Endothelial cell of umbilical vein (primary cell): ENCODE results near the gene PRXL2A. TPM values are rescaled to one million over a fixed set of nuclear protein-coding genes. Genes with fewer than 3 reads are reported as not detected.

Experiments used
- BruUV-seq: library from RNA; stranded (reverse); fragments of 400-500 nt; replicated peaks from 2 replicates; lab custom pipeline; 2021; lab: Mats Ljungman, UMichigan
- CTCF ChIA-PET: fragments of 300-600, 350-600 bp; sonication (Branson Sonifier 250); formaldehyde crosslinking; loops from one replicate; lab custom pipeline; 2021; ENCODE audit warnings: antibody characterized with exemption, inconsistent platforms; lab: Charles Lee
- POLR2A ChIA-PET: fragments of 300-600, 350-600 bp; sonication (Branson Sonifier 250); formaldehyde crosslinking; loops from one replicate; lab custom pipeline; 2021; ENCODE audit warnings: antibody characterized with exemption, inconsistent platforms; lab: Charles Lee
- DNase-seq: peaks from one replicate; pipeline ENCODE4 v3.0.0-alpha.2; 2011; ENCODE audit warnings: low read depth, low spot score
- FAIRE-seq: peaks from 2 replicates; lab custom pipeline; 2011; peaks lifted over from hg19 to GRCh38; lab: Jason Lieb, UNC
- H2AFZ ChIP-seq: 2 replicates; pipeline ENCODE4 v1.6.0; 2012; ENCODE audit warnings: low read depth, low read length, control low read depth, inconsistent platforms
- H3K27ac ChIP-seq: 2 replicates; pipeline ENCODE4 v1.5.1; 2011; ENCODE audit warnings: low read depth, mild to moderate bottlenecking, control low read depth, low read length, moderate library complexity; ENCODE audit not compliant: insufficient read depth
- H3K27me3 ChIP-seq, 2 experiments: 2 replicates each; pipeline versions ENCODE4 v1.6.0 to v1.6.1; 2011; ENCODE audit warnings: low read length in 2 of 2, mixed read lengths in 1 of 2; ENCODE audit not compliant: control insufficient read depth in 2 of 2, insufficient read depth in 2 of 2
- H3K36me3 ChIP-seq, 2 experiments: 2 replicates in 1 of 2; 3 replicates in 1 of 2; pipeline ENCODE4 v1.5.1; 2011; ENCODE audit warnings: low read length in 2 of 2, mild to moderate bottlenecking in 1 of 2, moderate library complexity in 1 of 2; ENCODE audit not compliant: control insufficient read depth in 2 of 2, insufficient read depth in 2 of 2; ENCODE audit errors: extremely low read depth in 1 of 2
- H3K4me1 ChIP-seq: 3 replicates; pipeline ENCODE4 v1.5.1; 2011; ENCODE audit warnings: mild to moderate bottlenecking, low read length; ENCODE audit not compliant: control insufficient read depth, insufficient read depth; ENCODE audit errors: extremely low read depth
- H3K4me2 ChIP-seq: 2 replicates; pipeline ENCODE4 v1.6.1; 2011; ENCODE audit warnings: low read length, control low read depth, mixed read lengths; ENCODE audit not compliant: insufficient read depth
- H3K4me3 ChIP-seq, 3 experiments: fragments of 200-600 bp in 1 of 3; sonication (generic), shearing (Covaris generic) in 1 of 3; replicated peaks in 1 of 3; 2 replicates each; pipeline ENCODE4 v1.5.1; 2011 to 2016; ENCODE audit warnings: control low read depth in 3 of 3, low read length in 3 of 3, mild to moderate bottlenecking in 2 of 3, inconsistent platforms in 1 of 3, low read depth in 1 of 3, moderate library complexity in 1 of 3; ENCODE audit not compliant: insufficient read depth in 1 of 3
- H3K79me2 ChIP-seq: 2 replicates; pipeline ENCODE4 v1.6.0; 2012; ENCODE audit warnings: low read length, inconsistent platforms; ENCODE audit not compliant: control insufficient read depth, insufficient read depth
- H3K9ac ChIP-seq: replicated peaks from 2 replicates; pipeline ENCODE3; 2011; ENCODE audit warnings: low read length, control low read depth; ENCODE audit not compliant: insufficient read depth; ENCODE audit errors: extremely low read depth
- H3K9me1 ChIP-seq: replicated peaks from 3 replicates; pipeline ENCODE4 v1.6.0; 2011; ENCODE audit warnings: mild to moderate bottlenecking, low read length; ENCODE audit not compliant: control insufficient read depth, insufficient read depth; ENCODE audit errors: extremely low read depth
- H3K9me3 ChIP-seq: replicated peaks from 2 replicates; pipeline ENCODE4 v1.5.1; 2012; ENCODE audit warnings: low read length, inconsistent platforms; ENCODE audit not compliant: control insufficient read depth, insufficient read depth
- H4K20me1 ChIP-seq: replicated peaks from 2 replicates; pipeline ENCODE3; 2011; ENCODE audit warnings: mild to moderate bottlenecking, low read length; ENCODE audit not compliant: control insufficient read depth, insufficient read depth; ENCODE audit errors: extremely low read depth
- EZH2 ChIP-seq: IDR thresholded peaks from 2 replicates; pipeline ENCODE4 v1.6.1; 2012; ENCODE audit warnings: borderline replicate concordance, low read depth, mild to moderate bottlenecking, moderate library complexity, low read length, inconsistent platforms; ENCODE audit not compliant: severe bottlenecking
- FOS ChIP-seq: IDR thresholded peaks from 2 replicates; pipeline ENCODE4 v1.6.1; 2011; ENCODE audit warnings: mild to moderate bottlenecking, low read length, moderate library complexity, borderline replicate concordance; ENCODE audit not compliant: insufficient read depth
- GATA2 ChIP-seq: IDR thresholded peaks from 2 replicates; pipeline ENCODE4 v1.7.0; 2011; ENCODE audit warnings: low read depth, mild to moderate bottlenecking, moderate library complexity, mixed read lengths, low read length; ENCODE audit not compliant: insufficient read length, insufficient read depth
- JUN ChIP-seq: IDR thresholded peaks from 2 replicates; pipeline ENCODE4 v1.6.1; 2011; ENCODE audit warnings: borderline replicate concordance, low read depth; ENCODE audit not compliant: insufficient read length, insufficient read depth
- MYC ChIP-seq: IDR thresholded peaks from one replicate; pipeline ENCODE4 v1.6.1; 2011; ENCODE audit warnings: mild to moderate bottlenecking, low read depth, low read length
- POLR2A ChIP-seq: IDR thresholded peaks from 2 replicates; pipeline ENCODE4 v1.6.1; 2012; ENCODE audit warnings: low read depth, mild to moderate bottlenecking, control low read depth, low read length
- POLR2AphosphoS5 ChIP-seq: IDR thresholded peaks from 2 replicates; pipeline ENCODE4 v1.6.1; 2012; ENCODE audit warnings: low read depth, mild to moderate bottlenecking, control low read depth, low read length, moderate library complexity; ENCODE audit not compliant: insufficient read depth
- dilution Hi-C: fragments of 300-500 bp; cut with MboI; formaldehyde crosslinking; loops from one replicate; pipeline ENCODE4 v1.15.0; 2019; ENCODE audit warnings: low sequenced_read_pairs; ENCODE audit not compliant: extremely low pct_ligation_motif_present
- intact Hi-C: fragments of 100-400 bp; cut with micrococcal nuclease; formaldehyde crosslinking; loops from one replicate; pipeline ENCODE4 v1.10.0; 2022
- polyA plus RNA-seq, 4 experiments: library from polyadenylated mRNA; depleted of rRNA in 3 of 4; stranded (reverse) in 3 of 4; unstranded in 1 of 4; fragments of >200 nt; gene quantifications; 2 replicates each; pipeline versions ENCODE4 v1.2.1 to v1.2.3, GENCODE V29; 2011 to 2012; ENCODE audit warnings: missing spikeins in 1 of 4
- total RNA-seq: library from RNA; stranded (reverse); gene quantifications from 2 replicates; pipeline ENCODE4 v1.2.3, GENCODE V29; 2021
- TF ChIP-seq, protein P1 (sequence below): IDR thresholded peaks from 2 replicates; pipeline ENCODE4 v1.6.1; 2011; ENCODE audit not compliant: insufficient read depth, insufficient read length
- TF ChIP-seq, protein P2 (sequence below), 2 donors: IDR thresholded peaks; 1 replicate in 1 of 2; 2 replicates in 1 of 2; pipeline ENCODE4 v1.5.1; 2011; ENCODE audit warnings: low read length in 2 of 2, mild to moderate bottlenecking in 2 of 2, moderate library complexity in 2 of 2, control low read depth in 1 of 2, inconsistent platforms in 1 of 2, low read depth in 1 of 2; ENCODE audit not compliant: insufficient read depth in 1 of 2; ENCODE audit errors: extremely low read depth in 1 of 2

The PRXL2A gene
- total and polyA plus RNA-seq, 2 donors (not counting 3 experiments of a cell fraction or from before 2014, with no cell fraction given) = 113 to 321 TPM

DNA sequence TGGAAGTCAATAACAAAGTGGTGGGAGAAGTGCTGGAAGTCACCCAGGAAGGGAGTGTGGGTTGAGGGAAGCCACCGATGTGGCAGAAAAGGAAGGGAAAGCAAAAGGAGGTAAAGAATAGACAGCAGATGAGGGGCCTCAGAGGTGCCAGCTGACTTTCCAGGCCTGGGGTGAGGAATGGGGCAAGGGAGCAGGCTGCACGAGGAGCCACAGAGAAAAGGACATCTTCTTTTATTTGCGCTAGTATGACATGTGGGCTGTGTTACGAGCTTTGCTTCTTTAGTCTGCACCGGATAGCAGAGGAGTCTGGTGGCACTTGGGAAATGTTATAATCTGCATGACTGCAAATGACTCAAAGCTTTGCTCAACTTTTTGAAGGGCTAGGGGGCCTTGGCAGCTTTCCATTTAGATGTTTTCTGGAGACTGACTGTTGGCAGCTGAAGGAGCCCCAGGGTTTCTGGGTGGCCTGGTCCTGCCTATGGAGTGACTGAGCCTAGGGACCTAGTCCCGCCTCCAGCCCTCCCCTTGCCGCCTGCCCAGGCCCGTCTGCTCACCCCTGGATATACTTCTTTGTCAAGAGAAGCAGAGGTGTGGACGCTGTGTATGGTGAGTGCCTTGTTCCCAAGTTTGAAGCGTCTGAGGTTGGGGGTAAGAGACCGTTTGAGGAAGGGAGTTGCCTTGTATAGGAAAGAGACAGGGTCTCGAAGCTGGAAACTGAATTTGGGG is 5.1 kb downstream of the PRXL2A start:
- peaks cover 74% of the 10 kb centered on the region for H3K4me1 ChIP-seq
- BruUV-seq = TSS peak; percentile 11
- ChIA-PET POLR2A (no interaction called here), CTCF (interaction anchor here (1.2 to 3.3 kb wide), 9 partner anchors 9 to 249 kb away, joined by 3 to 29 read pairs (median 7); no protein-coding TSS in a partner anchor)
- dilution Hi-C loops (no loop called here), intact Hi-C loops (loop anchor here (5.0 kb wide), 1 partner anchor 211 kb away; no protein-coding TSS in a partner anchor)
- H3K36me3 ChIP-seq = peaks cover under 1 to 4% of the 10 kb centered on the region in 2 experiments
- no peaks in the 10 kb centered on the region for H4K20me1 ChIP-seq
- peak; percentile 47 for TF ChIP-seq POLR2A
- TF ChIP-seq, protein P1, sequence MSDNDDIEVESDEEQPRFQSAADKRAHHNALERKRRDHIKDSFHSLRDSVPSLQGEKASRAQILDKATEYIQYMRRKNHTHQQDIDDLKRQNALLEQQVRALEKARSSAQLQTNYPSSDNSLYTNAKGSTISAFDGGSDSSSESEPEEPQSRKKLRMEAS = no peak
- TF ChIP-seq EZH2 = no peak
- TF ChIP-seq GATA2 = no peak
- TF ChIP-seq FOS = peak; percentile 46
- TF ChIP-seq POLR2AphosphoS5 = peak; percentile 71
- TF ChIP-seq, protein P2, sequence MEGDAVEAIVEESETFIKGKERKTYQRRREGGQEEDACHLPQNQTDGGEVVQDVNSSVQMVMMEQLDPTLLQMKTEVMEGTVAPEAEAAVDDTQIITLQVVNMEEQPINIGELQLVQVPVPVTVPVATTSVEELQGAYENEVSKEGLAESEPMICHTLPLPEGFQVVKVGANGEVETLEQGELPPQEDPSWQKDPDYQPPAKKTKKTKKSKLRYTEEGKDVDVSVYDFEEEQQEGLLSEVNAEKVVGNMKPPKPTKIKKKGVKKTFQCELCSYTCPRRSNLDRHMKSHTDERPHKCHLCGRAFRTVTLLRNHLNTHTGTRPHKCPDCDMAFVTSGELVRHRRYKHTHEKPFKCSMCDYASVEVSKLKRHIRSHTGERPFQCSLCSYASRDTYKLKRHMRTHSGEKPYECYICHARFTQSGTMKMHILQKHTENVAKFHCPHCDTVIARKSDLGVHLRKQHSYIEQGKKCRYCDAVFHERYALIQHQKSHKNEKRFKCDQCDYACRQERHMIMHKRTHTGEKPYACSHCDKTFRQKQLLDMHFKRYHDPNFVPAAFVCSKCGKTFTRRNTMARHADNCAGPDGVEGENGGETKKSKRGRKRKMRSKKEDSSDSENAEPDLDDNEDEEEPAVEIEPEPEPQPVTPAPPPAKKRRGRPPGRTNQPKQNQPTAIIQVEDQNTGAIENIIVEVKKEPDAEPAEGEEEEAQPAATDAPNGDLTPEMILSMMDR (IDR thresholded peaks at IDR 0.05; ENCODE audit: extremely low read depth in 1 of 2, insufficient read depth in 1 of 2, low read depth in 1 of 2, low read length in 2 of 2) = no peak
- TF ChIP-seq JUN = no peak
- TF ChIP-seq MYC = no peak
- peaks cover 84% of the 10 kb centered on the region for H3K79me2 ChIP-seq
- DNase-seq = peak; percentile 88
- H2AFZ ChIP-seq = no peak overlapping the region
- FAIRE-seq = peak; percentile 89
- peak overlapping the region in 2 of 3 experiments; percentile 29 to 47 for H3K4me3 ChIP-seq
- H3K4me2 ChIP-seq = peak overlapping the region; percentile 70
- H3K9ac ChIP-seq = peak overlapping the region; percentile 76
- no peaks in the 10 kb centered on the region for H3K9me3 ChIP-seq
- peak overlapping the region; percentile 93 for H3K27ac ChIP-seq
- H3K27me3 ChIP-seq = no peaks in the 10 kb centered on the region
- H3K9me1 ChIP-seq = no peaks in the 10 kb centered on the region
